ENCODE measurements around the gene CNIH2.

DNA sequence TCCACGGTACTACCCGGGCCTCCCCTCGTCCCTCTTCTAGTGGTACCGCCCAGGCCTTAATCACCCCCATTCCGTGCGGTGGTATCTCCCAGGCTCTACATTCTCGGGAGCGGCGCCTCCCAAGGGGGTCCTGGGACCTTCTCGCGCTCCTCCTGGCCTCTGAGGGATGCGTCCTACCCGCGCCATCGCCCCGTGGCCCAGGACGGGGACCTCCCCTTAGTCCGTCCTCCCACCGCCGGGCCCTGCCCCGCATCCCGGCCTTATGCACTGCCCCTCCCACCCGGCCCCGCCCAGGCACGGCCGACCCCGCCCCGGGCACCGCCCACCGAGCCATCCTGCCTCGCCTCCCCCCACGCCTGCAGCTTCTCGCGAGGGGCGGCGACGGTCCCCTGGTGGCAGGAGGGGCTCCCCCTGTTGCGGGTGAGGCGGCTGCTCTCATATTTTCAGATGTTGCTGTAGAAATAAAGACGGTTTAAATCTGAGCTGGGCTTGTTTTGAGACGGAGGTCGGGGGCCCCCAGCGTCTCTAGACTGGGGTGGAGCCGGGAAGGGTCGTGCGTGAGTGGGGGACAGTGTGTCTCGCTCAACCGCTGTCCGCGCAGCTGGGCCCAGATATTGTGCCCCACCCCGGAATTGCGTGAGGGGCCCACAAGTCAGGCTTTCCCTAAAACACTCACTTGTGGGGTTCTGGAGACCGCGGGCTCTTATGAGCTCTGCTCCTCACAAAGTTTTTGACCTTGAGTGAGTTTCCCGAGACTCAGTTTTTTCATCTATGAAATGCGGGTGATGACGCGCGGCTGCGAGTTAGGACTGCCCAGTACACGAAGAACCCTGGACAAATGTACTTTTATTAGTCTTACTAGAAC lies 10.4 kb upstream of the CNIH2 start:
- TF ChIP-seq, protein P1, sequence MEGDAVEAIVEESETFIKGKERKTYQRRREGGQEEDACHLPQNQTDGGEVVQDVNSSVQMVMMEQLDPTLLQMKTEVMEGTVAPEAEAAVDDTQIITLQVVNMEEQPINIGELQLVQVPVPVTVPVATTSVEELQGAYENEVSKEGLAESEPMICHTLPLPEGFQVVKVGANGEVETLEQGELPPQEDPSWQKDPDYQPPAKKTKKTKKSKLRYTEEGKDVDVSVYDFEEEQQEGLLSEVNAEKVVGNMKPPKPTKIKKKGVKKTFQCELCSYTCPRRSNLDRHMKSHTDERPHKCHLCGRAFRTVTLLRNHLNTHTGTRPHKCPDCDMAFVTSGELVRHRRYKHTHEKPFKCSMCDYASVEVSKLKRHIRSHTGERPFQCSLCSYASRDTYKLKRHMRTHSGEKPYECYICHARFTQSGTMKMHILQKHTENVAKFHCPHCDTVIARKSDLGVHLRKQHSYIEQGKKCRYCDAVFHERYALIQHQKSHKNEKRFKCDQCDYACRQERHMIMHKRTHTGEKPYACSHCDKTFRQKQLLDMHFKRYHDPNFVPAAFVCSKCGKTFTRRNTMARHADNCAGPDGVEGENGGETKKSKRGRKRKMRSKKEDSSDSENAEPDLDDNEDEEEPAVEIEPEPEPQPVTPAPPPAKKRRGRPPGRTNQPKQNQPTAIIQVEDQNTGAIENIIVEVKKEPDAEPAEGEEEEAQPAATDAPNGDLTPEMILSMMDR (IDR thresholded peaks at IDR 0.05; ENCODE audit: low read length) = no peak
- no peak for TF ChIP-seq EZH2 (optimal IDR thresholded peaks at IDR 0.05; ENCODE audit: low read depth, low read length)
- no peak for TF ChIP-seq EZH2phosphoT487 (IDR thresholded peaks at IDR 0.05; ENCODE audit: low read length)

Data from MM.1S (cell line).